ENCODE data around the gene DNAJC3. TPM values are rescaled to one million over a fixed set of nuclear protein-coding genes. Genes with fewer than 3 reads are reported as not detected.
"Not testable (repeated sequence)": the region's sequence is repeated elsewhere in the genome, so short reads cannot be mapped to it uniquely, and the experiment has no call there.

DNAJC3 gene
- polyA plus RNA-seq, 1 of the 3 experiments (the other 2 are of a cell fraction): 5.8 TPM

DNA sequence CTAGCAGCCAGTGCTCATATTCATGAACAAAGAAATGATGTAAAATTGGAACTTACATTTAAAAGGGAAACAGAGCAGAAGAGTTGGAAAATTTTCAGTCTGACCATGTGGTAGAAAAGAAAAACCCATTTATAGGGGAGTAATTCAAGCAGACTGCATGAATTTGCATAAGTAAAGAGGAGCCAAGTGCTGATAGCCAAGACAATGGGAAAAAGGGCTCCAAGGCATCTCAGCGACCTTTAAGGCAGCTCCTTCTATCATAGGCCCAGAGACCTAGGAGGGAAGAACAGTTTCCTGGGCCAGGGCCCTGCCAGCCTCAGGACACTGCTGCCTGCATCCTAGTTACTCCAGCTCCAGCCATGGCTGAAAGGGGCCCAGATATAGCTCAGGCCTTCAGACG, 7.5 kb downstream of the DNAJC3 start:
- Histone ChIP-seq H3K36me3 (replicated peaks in 1 of 2; ENCODE audit: control insufficient read depth in 1 of 2, insufficient read depth in 2 of 2, low read length in 1 of 2) (peaks cover 0 to 5% of the 10 kb centered on the region in 2 experiments), H4K20me1 (ENCODE audit: insufficient read depth) (peaks cover 18% of the 10 kb centered on the region; the same call in 1 of the 2 replicates), H3K4me1 (ENCODE audit: control insufficient read depth in 1 of 2, insufficient read depth in 2 of 2, low read depth in 1 of 2, low read length in 1 of 2) (peaks cover 0 to 4% of the 10 kb centered on the region in 2 experiments; a peak in 2 of 4 replicates), H3K4me3 (ENCODE audit: low read depth in 2 of 2, low read length in 1 of 2) (no peak overlapping the region), H3K4me2 (no peak overlapping the region), H3K9ac (no peak overlapping the region), H3K27me3 (ENCODE audit: insufficient read depth) (no peaks in the 10 kb centered on the region), H3K27ac (ENCODE audit: low read depth in 2 of 2, low read length in 1 of 2) (no peak overlapping the region), H3K9me3 (no peaks in the 10 kb centered on the region), H2AFZ (ENCODE audit: low read depth) (no peak overlapping the region), H3F3A (replicated peaks; ENCODE audit: insufficient read depth) (peaks cover 4% of the 10 kb centered on the region), H3K79me2 (ENCODE audit: insufficient read depth) (peaks cover 99% of the 10 kb centered on the region), H3K9me2 (no peaks in the 10 kb centered on the region)
- TF ChIP-seq, protein P1, sequence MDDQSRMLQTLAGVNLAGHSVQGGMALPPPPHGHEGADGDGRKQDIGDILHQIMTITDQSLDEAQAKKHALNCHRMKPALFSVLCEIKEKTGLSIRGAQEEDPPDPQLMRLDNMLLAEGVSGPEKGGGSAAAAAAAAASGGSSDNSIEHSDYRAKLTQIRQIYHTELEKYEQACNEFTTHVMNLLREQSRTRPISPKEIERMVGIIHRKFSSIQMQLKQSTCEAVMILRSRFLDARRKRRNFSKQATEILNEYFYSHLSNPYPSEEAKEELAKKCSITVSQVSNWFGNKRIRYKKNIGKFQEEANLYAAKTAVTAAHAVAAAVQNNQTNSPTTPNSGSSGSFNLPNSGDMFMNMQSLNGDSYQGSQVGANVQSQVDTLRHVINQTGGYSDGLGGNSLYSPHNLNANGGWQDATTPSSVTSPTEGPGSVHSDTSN (IDR thresholded peaks at IDR 0.05): no peak
- TF ChIP-seq MXI1 (IDR thresholded peaks at IDR 0.05; ENCODE audit: low read depth, low read length) (no peak), MEF2A (IDR thresholded peaks at IDR 0.05; ENCODE audit: borderline replicate concordance, low read depth) (no peak), GATA2 (CRISPR knock-in tag; IDR thresholded peaks at IDR 0.05) (no peak), TEAD4 (IDR thresholded peaks at IDR 0.05; ENCODE audit: borderline replicate concordance, insufficient read depth) (no peak)
- POLR2A ChIA-PET: no interaction called here
- CTCF ChIA-PET: no interaction called here
- WGBS (ENCODE audit: low lambda C conversion rate): 93% methylated on average over 2 of the region's 2 CpGs
- DNase-seq: no peak

- Histone ChIP-seq H4K20me1 (ENCODE audit: insufficient read depth) (peaks cover 22% of the 10 kb centered on the region; the same call in 1 of the 2 replicates), H3K79me2 (ENCODE audit: insufficient read depth) (peaks cover 99% of the 10 kb centered on the region)
- H3F3A ChIP-seq (replicated peaks; ENCODE audit: insufficient read depth); H3K9ac ChIP-seq; H3K9me3 ChIP-seq; H3K4me1 ChIP-seq (ENCODE audit: control insufficient read depth in 1 of 2, insufficient read depth in 2 of 2, low read depth in 1 of 2, low read length in 1 of 2); H3K4me3 ChIP-seq (ENCODE audit: low read depth in 2 of 2, low read length in 1 of 2); DNase-seq; H3K27ac ChIP-seq (ENCODE audit: low read depth in 2 of 2, low read length in 1 of 2); H2AFZ ChIP-seq (ENCODE audit: low read depth); H3K9me2 ChIP-seq; POLR2A ChIA-PET; H3K36me3 ChIP-seq (replicated peaks in 1 of 2; ENCODE audit: control insufficient read depth in 1 of 2, insufficient read depth in 2 of 2, low read length in 1 of 2); H3K27me3 ChIP-seq (ENCODE audit: insufficient read depth); H3K4me2 ChIP-seq: not testable (repeated sequence)
- 93% methylated on average over 2 of the region's 5 CpGs for WGBS (ENCODE audit: low lambda C conversion rate)
- CTCF ChIA-PET: interaction anchor here (0.8 kb wide), 1 partner anchor 149 kb away, joined by 4 read pairs; no protein-coding TSS in a partner anchor
These were observed 8.0 kb downstream of the DNAJC3 start for GRCh38 chr13:95684960-95685359.

- no peak overlapping the region for H3K27ac ChIP-seq (ENCODE audit: low read depth in 2 of 2, low read length in 1 of 2)
- no peaks in the 10 kb centered on the region for H3K4me1 ChIP-seq (ENCODE audit: control insufficient read depth in 1 of 2, insufficient read depth in 2 of 2, low read depth in 1 of 2, low read length in 1 of 2)
- H3K4me2 ChIP-seq: no peak overlapping the region
- TF ChIP-seq NRF1 (IDR thresholded peaks at IDR 0.05; ENCODE audit: low read depth, low read length) (no peak), ELF1 (IDR thresholded peaks at IDR 0.05) (no peak), SMC3 (IDR thresholded peaks at IDR 0.05; ENCODE audit: low read depth, low read length) (no peak), EZH2phosphoT487 (IDR thresholded peaks at IDR 0.05; ENCODE audit: borderline replicate concordance, low read depth) (no peak), FOXJ3 (CRISPR knock-in tag; IDR thresholded peaks at IDR 0.05) (no peak)
- TF ChIP-seq, protein P1 (IDR thresholded peaks at IDR 0.05): no peak
- H3K9me3 ChIP-seq: no peaks in the 10 kb centered on the region
- H3K4me3 ChIP-seq (ENCODE audit: low read depth in 2 of 2, low read length in 1 of 2): no peak overlapping the region
- no peaks in the 10 kb centered on the region for H3K27me3 ChIP-seq (ENCODE audit: insufficient read depth)
- peaks cover 7% of the 10 kb centered on the region for H3F3A ChIP-seq (replicated peaks; ENCODE audit: insufficient read depth)
- POLR2A ChIA-PET: no interaction called here
- WGBS (ENCODE audit: low lambda C conversion rate): 92% methylated on average over 3 of the region's 3 CpGs
- no peak overlapping the region for H3K9ac ChIP-seq
- DNase-seq: no peak
- no peak overlapping the region for H2AFZ ChIP-seq (ENCODE audit: low read depth)
- H4K20me1 ChIP-seq (ENCODE audit: insufficient read depth): peaks cover 7% of the 10 kb centered on the region; the same call in 1 of the 2 replicates
- no peaks in the 10 kb centered on the region for H3K36me3 ChIP-seq (replicated peaks in 1 of 2; ENCODE audit: control insufficient read depth in 1 of 2, insufficient read depth in 2 of 2, low read length in 1 of 2)
- no peaks in the 10 kb centered on the region for H3K9me2 ChIP-seq
- CTCF ChIA-PET: interaction anchor here (1.0 kb wide), 1 partner anchor 16 kb away, joined by 3 read pairs; no protein-coding TSS in a partner anchor
- peaks cover 59% of the 10 kb centered on the region for H3K79me2 ChIP-seq (ENCODE audit: insufficient read depth)
These were observed 12.6 kb downstream of the DNAJC3 start for GRCh38 chr13:95689582-95689926.

GRCh38 chr13:95690986-95691385, 14.0 kb downstream of the DNAJC3 start:
- H3K36me3 ChIP-seq (replicated peaks in 1 of 2; ENCODE audit: control insufficient read depth in 1 of 2, insufficient read depth in 2 of 2, low read length in 1 of 2); H3K27me3 ChIP-seq (ENCODE audit: insufficient read depth); H3K4me1 ChIP-seq (ENCODE audit: control insufficient read depth in 1 of 2, insufficient read depth in 2 of 2, low read depth in 1 of 2, low read length in 1 of 2); H3K4me2 ChIP-seq; DNase-seq; H3K9me3 ChIP-seq; H3K9me2 ChIP-seq; H2AFZ ChIP-seq (ENCODE audit: low read depth); H3K9ac ChIP-seq; POLR2A ChIA-PET; H3K27ac ChIP-seq (ENCODE audit: low read depth in 2 of 2, low read length in 1 of 2); H4K20me1 ChIP-seq (ENCODE audit: insufficient read depth); CTCF ChIA-PET; H3F3A ChIP-seq (replicated peaks; ENCODE audit: insufficient read depth); H3K4me3 ChIP-seq (ENCODE audit: low read depth in 2 of 2, low read length in 1 of 2): not testable (repeated sequence)
- no CpG with 5 or more reads among the region's 28 CpGs for WGBS (ENCODE audit: low lambda C conversion rate)
- peaks cover 45% of the 10 kb centered on the region for H3K79me2 ChIP-seq (ENCODE audit: insufficient read depth)
